ENCODE data around the gene IGFN1.

IGFN1 gene

DNA sequence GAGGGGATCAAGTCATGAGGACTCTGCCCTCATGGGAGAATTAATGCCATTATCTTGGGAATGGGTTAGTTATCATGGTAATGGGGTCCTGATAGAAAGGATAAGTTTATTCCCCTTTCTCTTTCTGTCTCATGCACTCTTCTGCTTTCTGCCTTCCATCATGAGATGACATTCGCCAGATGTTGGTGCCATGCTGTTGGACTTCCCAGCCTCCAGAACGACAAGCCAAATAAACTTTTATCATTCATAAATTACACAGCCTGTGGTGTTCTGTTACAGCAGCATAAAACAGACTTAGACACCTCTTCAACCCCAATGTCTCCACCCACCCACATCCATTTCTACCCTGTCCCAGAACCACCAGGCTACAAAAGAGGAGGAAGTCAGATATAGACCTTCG is 11.9 kb upstream of the IGFN1 start:
- H2AK5ac ChIP-seq (ENCODE audit: low read length, severe bottlenecking): no peak overlapping the region
- no peak overlapping the region for H4K8ac ChIP-seq (ENCODE audit: low read length)
- H3K4ac ChIP-seq (ENCODE audit: low read depth in 1 of 2, low read length in 2 of 2): no peak overlapping the region
- no peaks in the 10 kb centered on the region for H3K79me1 ChIP-seq (replicated peaks; ENCODE audit: low read length, poor library complexity, severe bottlenecking)
- 63% methylated on average over 3 of the region's 3 CpGs for WGBS
- no peak overlapping the region for H3K14ac ChIP-seq (ENCODE audit: low read length in 2 of 2)
- H3K36me3 ChIP-seq (ENCODE audit: control insufficient read depth in 1 of 2, insufficient read depth in 2 of 2, low read depth in 1 of 2, low read length in 2 of 2): no peaks in the 10 kb centered on the region
- peaks cover 8% of the 10 kb centered on the region for H3K9me3 ChIP-seq (ENCODE audit: control insufficient read depth, low read length)
- H2BK5ac ChIP-seq (ENCODE audit: low read depth, low read length, poor library complexity, severe bottlenecking): no peak overlapping the region
- H3K9ac ChIP-seq (ENCODE audit: low read length): no peak overlapping the region
- no peaks in the 10 kb centered on the region for H3K4me1 ChIP-seq (ENCODE audit: control insufficient read depth, insufficient read depth, low read depth, low read length)
- H3K23ac ChIP-seq (ENCODE audit: low read length in 2 of 2): no peak overlapping the region
- no peak overlapping the region for H3K4me3 ChIP-seq (ENCODE audit: insufficient read depth in 1 of 2, low read depth in 1 of 2, low read length in 2 of 2)
- H2BK15ac ChIP-seq (ENCODE audit: low read depth, poor library complexity, severe bottlenecking): no peak overlapping the region
- H3K27ac ChIP-seq (ENCODE audit: low read length, poor library complexity, severe bottlenecking): no peak overlapping the region
- no peak overlapping the region for H2BK120ac ChIP-seq (ENCODE audit: low read depth, low read length)
- H3K27me3 ChIP-seq (ENCODE audit: control insufficient read depth in 1 of 2, insufficient read depth in 1 of 2, low read length in 2 of 2): peaks cover 0 to 7% of the 10 kb centered on the region in 2 experiments
- H4K91ac ChIP-seq (ENCODE audit: low read length): no peak overlapping the region
- H2AFZ ChIP-seq (ENCODE audit: low read depth, low read length): no peak overlapping the region
- no peak overlapping the region for H2BK12ac ChIP-seq (ENCODE audit: low read length in 2 of 2)
- H3K4me2 ChIP-seq (ENCODE audit: low read length, poor library complexity, severe bottlenecking): no peak overlapping the region
- DNase-seq: no peak
- no peak overlapping the region for H3K18ac ChIP-seq (ENCODE audit: low read depth in 1 of 2, low read length in 2 of 2)

DNA sequence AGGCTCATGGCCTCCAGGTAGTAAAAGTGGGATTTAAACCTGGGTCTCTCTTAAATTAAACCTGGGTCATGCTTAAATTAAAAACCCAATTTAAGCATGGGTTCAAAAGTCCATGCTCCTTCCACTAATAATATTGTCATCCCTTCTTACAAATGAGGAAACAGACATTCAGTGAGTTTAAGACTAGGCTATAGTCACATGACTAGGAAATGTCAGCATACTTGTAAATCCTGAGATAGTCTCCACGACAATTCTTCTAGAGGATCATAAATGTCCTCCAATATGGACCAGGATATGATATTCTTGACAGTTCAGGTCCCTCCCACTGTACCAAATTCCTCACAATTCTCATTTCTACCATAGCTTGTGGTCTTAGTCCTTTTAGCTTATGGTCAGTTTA is 10.5 kb upstream of the IGFN1 start:
- Histone ChIP-seq H2AK5ac (ENCODE audit: low read length, severe bottlenecking) (no peak overlapping the region), H4K91ac (ENCODE audit: low read length) (no peak overlapping the region), H3K18ac (ENCODE audit: low read depth in 1 of 2, low read length in 2 of 2) (no peak overlapping the region), H3K9me3 (ENCODE audit: control insufficient read depth, low read length) (peaks cover 8% of the 10 kb centered on the region), H3K4me2 (ENCODE audit: low read length, poor library complexity, severe bottlenecking) (no peak overlapping the region), H4K8ac (ENCODE audit: low read length) (no peak overlapping the region), H3K23ac (ENCODE audit: low read length in 2 of 2) (no peak overlapping the region), H3K36me3 (ENCODE audit: control insufficient read depth in 1 of 2, insufficient read depth in 2 of 2, low read depth in 1 of 2, low read length in 2 of 2) (no peaks in the 10 kb centered on the region), H2BK5ac (ENCODE audit: low read depth, low read length, poor library complexity, severe bottlenecking) (no peak overlapping the region), H3K79me1 (replicated peaks; ENCODE audit: low read length, poor library complexity, severe bottlenecking) (no peaks in the 10 kb centered on the region), H3K14ac (ENCODE audit: low read length in 2 of 2) (no peak overlapping the region), H3K4ac (ENCODE audit: low read depth in 1 of 2, low read length in 2 of 2) (no peak overlapping the region), H3K4me3 (ENCODE audit: insufficient read depth in 1 of 2, low read depth in 1 of 2, low read length in 2 of 2) (no peak overlapping the region), H2BK12ac (ENCODE audit: low read length in 2 of 2) (no peak overlapping the region), H2BK120ac (ENCODE audit: low read depth, low read length) (no peak overlapping the region), H2AFZ (ENCODE audit: low read depth, low read length) (no peak overlapping the region), H3K27ac (ENCODE audit: low read length, poor library complexity, severe bottlenecking) (no peak overlapping the region), H3K27me3 (ENCODE audit: control insufficient read depth in 1 of 2, insufficient read depth in 1 of 2, low read length in 2 of 2) (peaks cover 0 to 7% of the 10 kb centered on the region in 2 experiments), H3K4me1 (ENCODE audit: control insufficient read depth, insufficient read depth, low read depth, low read length) (peaks cover 5% of the 10 kb centered on the region), H2BK15ac (ENCODE audit: low read depth, poor library complexity, severe bottlenecking) (no peak overlapping the region), H3K9ac (ENCODE audit: low read length) (no peak overlapping the region)
- no peak for DNase-seq
- 56% methylated on average over 1 of the region's 1 CpG for WGBS

DNA sequence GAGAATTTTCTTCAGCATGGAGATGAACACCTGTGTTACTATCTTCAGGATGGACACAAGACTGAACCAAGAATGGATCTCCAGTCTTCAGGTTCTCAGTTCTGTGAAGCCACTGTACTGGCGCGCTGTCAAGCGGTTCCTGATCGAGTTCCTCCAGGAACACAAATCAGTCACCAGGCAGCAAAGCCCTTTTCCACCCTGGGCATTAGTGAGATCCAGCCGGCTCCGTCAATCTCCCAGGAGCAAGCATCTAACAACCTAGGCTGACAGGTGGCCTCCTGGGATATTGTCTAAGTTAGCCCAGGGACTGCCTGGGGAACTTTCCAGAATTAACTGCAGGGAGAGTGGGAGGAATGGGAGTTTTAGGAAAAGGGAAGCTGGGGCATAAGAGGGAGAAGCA is 9.7 kb upstream of the IGFN1 start:
- H4K8ac ChIP-seq (ENCODE audit: low read length): no peak overlapping the region
- no peak overlapping the region for H2BK15ac ChIP-seq (ENCODE audit: low read depth, poor library complexity, severe bottlenecking)
- DNase-seq: no peak
- H3K9me3 ChIP-seq (ENCODE audit: control insufficient read depth, low read length): peaks cover 8% of the 10 kb centered on the region
- H3K14ac ChIP-seq (ENCODE audit: low read length in 2 of 2): no peak overlapping the region
- no peak overlapping the region for H2AK5ac ChIP-seq (ENCODE audit: low read length, severe bottlenecking)
- no peak overlapping the region for H2BK12ac ChIP-seq (ENCODE audit: low read length in 2 of 2)
- no peak overlapping the region for H3K27ac ChIP-seq (ENCODE audit: low read length, poor library complexity, severe bottlenecking)
- no peaks in the 10 kb centered on the region for H3K79me1 ChIP-seq (replicated peaks; ENCODE audit: low read length, poor library complexity, severe bottlenecking)
- H4K91ac ChIP-seq (ENCODE audit: low read length): no peak overlapping the region
- H2BK120ac ChIP-seq (ENCODE audit: low read depth, low read length): no peak overlapping the region
- H2BK5ac ChIP-seq (ENCODE audit: low read depth, low read length, poor library complexity, severe bottlenecking): no peak overlapping the region
- H3K36me3 ChIP-seq (ENCODE audit: control insufficient read depth in 1 of 2, insufficient read depth in 2 of 2, low read depth in 1 of 2, low read length in 2 of 2): no peaks in the 10 kb centered on the region
- no peak overlapping the region for H3K4ac ChIP-seq (ENCODE audit: low read depth in 1 of 2, low read length in 2 of 2)
- no peak overlapping the region for H3K18ac ChIP-seq (ENCODE audit: low read depth in 1 of 2, low read length in 2 of 2)
- peaks cover 0 to 7% of the 10 kb centered on the region in 2 experiments for H3K27me3 ChIP-seq (ENCODE audit: control insufficient read depth in 1 of 2, insufficient read depth in 1 of 2, low read length in 2 of 2)
- no peak overlapping the region for H3K4me2 ChIP-seq (ENCODE audit: low read length, poor library complexity, severe bottlenecking)
- no peak overlapping the region for H3K23ac ChIP-seq (ENCODE audit: low read length in 2 of 2)
- H3K4me3 ChIP-seq (ENCODE audit: insufficient read depth in 1 of 2, low read depth in 1 of 2, low read length in 2 of 2): no peak overlapping the region
- H3K9ac ChIP-seq (ENCODE audit: low read length): no peak overlapping the region
- WGBS: 98% methylated on average over 6 of the region's 6 CpGs
- no peak overlapping the region for H2AFZ ChIP-seq (ENCODE audit: low read depth, low read length)
- peaks cover 10% of the 10 kb centered on the region for H3K4me1 ChIP-seq (ENCODE audit: control insufficient read depth, insufficient read depth, low read depth, low read length)

DNA sequence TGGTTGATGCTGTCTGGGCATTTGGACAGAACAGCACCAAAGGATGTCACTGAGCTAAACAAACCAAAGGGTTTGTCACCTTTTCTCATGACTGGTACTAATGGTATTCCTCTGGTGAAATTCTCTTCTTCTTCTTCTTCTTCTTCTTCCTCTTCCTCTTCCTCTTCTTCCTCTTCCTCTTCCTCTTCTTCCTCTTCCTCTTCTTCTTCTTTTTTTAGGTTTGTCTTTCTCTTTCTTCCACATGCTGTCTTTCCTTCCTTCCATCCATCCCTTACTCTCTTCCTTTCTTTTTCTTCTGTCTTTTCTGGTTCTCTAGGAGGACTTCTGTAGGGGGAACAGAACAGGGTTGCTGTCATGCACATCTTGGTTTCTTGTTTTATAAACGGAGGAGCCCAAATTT is 9.3 kb upstream of the IGFN1 start:
- Histone ChIP-seq H2BK120ac (ENCODE audit: low read depth, low read length) (no peak overlapping the region), H3K4ac (ENCODE audit: low read depth in 1 of 2, low read length in 2 of 2) (no peak overlapping the region), H3K27me3 (ENCODE audit: control insufficient read depth in 1 of 2, insufficient read depth in 1 of 2, low read length in 2 of 2) (peaks cover 0 to 7% of the 10 kb centered on the region in 2 experiments), H3K9me3 (ENCODE audit: control insufficient read depth, low read length) (peaks cover 8% of the 10 kb centered on the region), H4K8ac (ENCODE audit: low read length) (no peak overlapping the region), H3K18ac (ENCODE audit: low read depth in 1 of 2, low read length in 2 of 2) (no peak overlapping the region), H3K9ac (ENCODE audit: low read length) (no peak overlapping the region), H4K91ac (ENCODE audit: low read length) (no peak overlapping the region), H3K27ac (ENCODE audit: low read length, poor library complexity, severe bottlenecking) (no peak overlapping the region), H2AK5ac (ENCODE audit: low read length, severe bottlenecking) (no peak overlapping the region), H2BK12ac (ENCODE audit: low read length in 2 of 2) (no peak overlapping the region), H2AFZ (ENCODE audit: low read depth, low read length) (no peak overlapping the region), H3K4me3 (ENCODE audit: insufficient read depth in 1 of 2, low read depth in 1 of 2, low read length in 2 of 2) (no peak overlapping the region), H3K23ac (ENCODE audit: low read length in 2 of 2) (no peak overlapping the region), H3K14ac (ENCODE audit: low read length in 2 of 2) (no peak overlapping the region), H3K36me3 (ENCODE audit: control insufficient read depth in 1 of 2, insufficient read depth in 2 of 2, low read depth in 1 of 2, low read length in 2 of 2) (no peaks in the 10 kb centered on the region), H2BK15ac (ENCODE audit: low read depth, poor library complexity, severe bottlenecking) (no peak overlapping the region), H3K79me1 (replicated peaks; ENCODE audit: low read length, poor library complexity, severe bottlenecking) (no peaks in the 10 kb centered on the region), H3K4me2 (ENCODE audit: low read length, poor library complexity, severe bottlenecking) (no peak overlapping the region), H2BK5ac (ENCODE audit: low read depth, low read length, poor library complexity, severe bottlenecking) (no peak overlapping the region), H3K4me1 (ENCODE audit: control insufficient read depth, insufficient read depth, low read depth, low read length) (peaks cover 10% of the 10 kb centered on the region)
- WGBS: 86% methylated on average over 1 of the region's 1 CpG
- DNase-seq: no peak
